ENCODE results near the gene RNFT2.

RNFT2 gene

GRCh38 chr12:116878567-116879508, 140.7 kb downstream of the RNFT2 start:
- DNase-seq (ENCODE audit: low read depth, low spot score) = peak; percentile 53

- DNase-seq (ENCODE audit: low read depth, low spot score) = peak; percentile 31
Measured at GRCh38 chr12:116879509-116880212, 141.5 kb downstream of the RNFT2 start.

- DNase-seq (ENCODE audit: low read depth, low spot score) = no peak
Measured at GRCh38 chr12:116880213-116880816, 142.2 kb downstream of the RNFT2 start.

GRCh38 chr12:116880817-116881324, 142.8 kb downstream of the RNFT2 start:
- DNase-seq (ENCODE audit: low read depth, low spot score) = peak; percentile 85

- no peak for DNase-seq (ENCODE audit: low read depth, low spot score)
Measured at GRCh38 chr12:116881325-116881876, 143.3 kb downstream of the RNFT2 start, which contains the start of gene HRK. Gene HRK, minus strand, starts transcription at chr12:116881441. Its CDS starts 134 bp downstream, at chr12:116881307.

GRCh38 chr12:116881877-116882507, 143.9 kb downstream of the RNFT2 start:
- DNase-seq (ENCODE audit: low read depth, low spot score) = no peak

- DNase-seq (ENCODE audit: low read depth, low spot score) = peak; percentile 44
Measured at GRCh38 chr12:116882742-116883141, 144.6 kb downstream of the RNFT2 start.

- DNase-seq (ENCODE audit: low read depth, low spot score) = no peak
Measured at GRCh38 chr12:116884871-116885270, 146.8 kb downstream of the RNFT2 start.

GRCh38 chr12:116885491-116885890, 147.4 kb downstream of the RNFT2 start:
- DNase-seq (ENCODE audit: low read depth, low spot score) = no peak

- no peak for DNase-seq (ENCODE audit: low read depth, low spot score)
Measured at GRCh38 chr12:116887244-116887643, 149.1 kb downstream of the RNFT2 start.

- no peak for DNase-seq (ENCODE audit: low read depth, low spot score)
Measured at GRCh38 chr12:116887897-116888296, 149.8 kb downstream of the RNFT2 start.

- DNase-seq (ENCODE audit: low read depth, low spot score) = no peak
Measured at GRCh38 chr12:116890330-116890729, 152.2 kb downstream of the RNFT2 start.

- no peak for DNase-seq (ENCODE audit: low read depth, low spot score)
Measured at GRCh38 chr12:116891019-116891418, 152.9 kb downstream of the RNFT2 start.

- DNase-seq (ENCODE audit: low read depth, low spot score) = no peak
Measured at GRCh38 chr12:116892349-116893140, 154.4 kb downstream of the RNFT2 start.

- DNase-seq (ENCODE audit: low read depth, low spot score) = no peak
Measured at GRCh38 chr12:116894913-116895312, 156.8 kb downstream of the RNFT2 start.

- DNase-seq (ENCODE audit: low read depth, low spot score) = no peak
Measured at GRCh38 chr12:116896411-116896924, 158.4 kb downstream of the RNFT2 start.

GRCh38 chr12:116897476-116897875, 159.4 kb downstream of the RNFT2 start:
- DNase-seq (ENCODE audit: low read depth, low spot score) = no peak

GRCh38 chr12:116898669-116899068, 160.6 kb downstream of the RNFT2 start:
- no peak for DNase-seq (ENCODE audit: low read depth, low spot score)

GRCh38 chr12:116901612-116902011, 163.5 kb downstream of the RNFT2 start:
- no peak for DNase-seq (ENCODE audit: low read depth, low spot score)
